ENCODE measurements around the gene STXBP3.

- TF ChIP-seq POLR2A (IDR thresholded peaks at IDR 0.05) = no peak
- TF ChIP-seq CTCF (IDR thresholded peaks at IDR 0.05) = no peak
Observed at GRCh38 chr1:108742253-108742652, 4.2 kb upstream of the STXBP3 start.

Data from uterus (tissue), 2 donors.